Esophagus squamous epithelium (tissue), 5 donors: ENCODE measurements around the gene FAM114A1. TPM values are rescaled to one million over a fixed set of nuclear protein-coding genes. Genes with fewer than 3 reads are reported as not detected.

Source experiments
- DNase-seq: peaks from one replicate; lab custom pipeline; 2025; lab: John Stamatoyannopoulos, UW
- H3K27ac ChIP-seq, 4 donors: fragments of 200-600 bp; sonication (generic); one replicate each; pipeline ENCODE4 v1.5.1; 2016 to 2019; ENCODE audit warnings: mild to moderate bottlenecking in 1 of 4
- H3K27me3 ChIP-seq, 4 donors: fragments of 200-600 bp; sonication (generic); 1 replicate in 3 of 4; 2 replicates in 1 of 4; pipeline versions ENCODE4 v1.5.1 to v1.6.0; 2017 to 2021; ENCODE audit warnings: antibody characterized with exemption in 1 of 4
- H3K36me3 ChIP-seq, 3 donors: fragments of 200-600 bp; sonication (generic); one replicate each; pipeline ENCODE4 v1.5.1; 2016 to 2019
- H3K4me1 ChIP-seq, 3 donors: fragments of 200-600 bp; sonication (generic); one replicate each; pipeline ENCODE4 v1.5.1; 2017 to 2019
- H3K4me3 ChIP-seq, 4 donors: fragments of 200-600 bp; sonication (generic); 1 replicate in 3 of 4; 2 replicates in 1 of 4; pipeline ENCODE4 v1.5.1; 2016 to 2019; ENCODE audit warnings: mild to moderate bottlenecking in 2 of 4, moderate library complexity in 1 of 4
- H3K9me3 ChIP-seq, 3 donors: fragments of 200-600 bp; sonication (generic); one replicate each; pipeline ENCODE4 v1.5.1; 2016 to 2019
- CTCF ChIP-seq, 6 experiments: fragments of 450-650 bp in 4 of 6; fragments of 200-600 bp in 2 of 6; sonication (generic) in 2 of 6; IDR thresholded peaks; one replicate each; pipeline ENCODE4 v1.5.1; 2016 to 2019; ENCODE audit warnings: antibody characterized with exemption in 6 of 6, mild to moderate bottlenecking in 4 of 6, moderate library complexity in 4 of 6
- POLR2A ChIP-seq, 4 donors: fragments of 450-650 bp; IDR thresholded peaks; one replicate each; pipeline ENCODE4 v1.6.1; 2017; ENCODE audit warnings: antibody characterized with exemption in 4 of 4, mild to moderate bottlenecking in 4 of 4, moderate library complexity in 3 of 4
- WGBS, 2 donors: methylation state at CpG; one replicate each; pipeline ENCODE4 v1.1.5; 2018; 5-methylcytosine and 5-hydroxymethylcytosine counted together
- intact Hi-C: fragments of 100-400 bp; cut with DNase I; formaldehyde crosslinking; loops from one replicate; pipeline ENCODE4 v1.15.0; 2022
- total RNA-seq, 4 donors: library from RNA; depleted of rRNA; stranded (reverse); fragments of >200 nt; gene quantifications; one replicate each; pipeline ENCODE4 v1.1.0, GENCODE V29; 2016
- donor health status: DM: yes; HTN: yes; CAD: no.

The FAM114A1 gene
- total RNA-seq, 4 donors from 2014 or later: 36.7 to 80.9 (median 69.2) TPM

- Histone ChIP-seq H3K27ac (no peak overlapping the region), H3K4me1 (peaks cover 0 to 4% (median 0%) of the 10 kb centered on the region in 3 donors), H3K27me3 (no peaks in the 10 kb centered on the region), H3K4me3 (no peak overlapping the region), H3K36me3 (peaks cover 0 to 66% (median 0%) of the 10 kb centered on the region in 3 donors), H3K9me3 (no peaks in the 10 kb centered on the region)
- TF ChIP-seq CTCF (IDR thresholded peaks at IDR 0.05) (no peak), POLR2A (IDR thresholded peaks at IDR 0.05) (no peak)
- WGBS, 2 donors: 47 to 71% methylated on average over 1 of the region's 1 CpG
- intact Hi-C loops: no loop called here
- no peak for DNase-seq
These were observed 29.3 kb downstream of the FAM114A1 start for GRCh38 chr4:38896940-38897339.

- Histone ChIP-seq H3K36me3 (peaks cover 0 to 53% (median 0%) of the 10 kb centered on the region in 3 donors), H3K27me3 (no peaks in the 10 kb centered on the region), H3K9me3 (no peaks in the 10 kb centered on the region), H3K4me1 (peaks cover 0 to 4% (median 0%) of the 10 kb centered on the region in 3 donors), H3K27ac (no peak overlapping the region), H3K4me3 (no peak overlapping the region)
- TF ChIP-seq CTCF (IDR thresholded peaks at IDR 0.05) (no peak), POLR2A (IDR thresholded peaks at IDR 0.05) (no peak)
- intact Hi-C loops: no loop called here
- WGBS, 2 donors: 84 to 89% methylated on average over 7 of the region's 7 CpGs
- DNase-seq: no peak
These were observed 30.6 kb downstream of the FAM114A1 start for GRCh38 chr4:38898245-38898644.

DNA sequence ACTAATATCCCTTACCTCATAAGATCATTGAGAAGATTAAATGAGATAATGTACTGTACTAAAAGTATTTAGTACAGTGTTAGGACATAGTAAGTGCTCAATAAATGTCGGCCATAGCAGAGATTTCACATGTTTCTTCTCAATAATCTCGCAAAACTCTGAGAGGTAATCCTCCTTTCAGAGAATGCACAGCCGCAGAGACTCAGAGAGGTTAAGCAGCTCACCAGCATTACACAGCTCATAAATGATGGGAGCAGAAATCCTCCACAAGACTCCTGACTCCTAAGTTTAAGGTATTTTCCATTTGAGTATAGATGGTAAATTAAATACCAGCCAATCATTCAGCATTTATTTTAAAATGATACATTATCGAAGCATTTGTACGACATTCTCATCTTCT, 34.6 kb downstream of the FAM114A1 start:
- Histone ChIP-seq H3K4me1 (no peaks in the 10 kb centered on the region), H3K27me3 (no peaks in the 10 kb centered on the region), H3K36me3 (peaks cover 0 to 48% (median 5%) of the 10 kb centered on the region in 3 donors), H3K9me3 (no peaks in the 10 kb centered on the region), H3K4me3 (no peak overlapping the region), H3K27ac (no peak overlapping the region)
- intact Hi-C loops: loop anchor here (5.0 kb wide), 1 partner anchor 235 kb away; no protein-coding TSS in a partner anchor
- WGBS, 2 donors: 86 to 92% methylated on average over 5 of the region's 5 CpGs
- no peak for DNase-seq
- TF ChIP-seq POLR2A (IDR thresholded peaks at IDR 0.05) (no peak), CTCF (IDR thresholded peaks at IDR 0.05) (no peak)

DNA sequence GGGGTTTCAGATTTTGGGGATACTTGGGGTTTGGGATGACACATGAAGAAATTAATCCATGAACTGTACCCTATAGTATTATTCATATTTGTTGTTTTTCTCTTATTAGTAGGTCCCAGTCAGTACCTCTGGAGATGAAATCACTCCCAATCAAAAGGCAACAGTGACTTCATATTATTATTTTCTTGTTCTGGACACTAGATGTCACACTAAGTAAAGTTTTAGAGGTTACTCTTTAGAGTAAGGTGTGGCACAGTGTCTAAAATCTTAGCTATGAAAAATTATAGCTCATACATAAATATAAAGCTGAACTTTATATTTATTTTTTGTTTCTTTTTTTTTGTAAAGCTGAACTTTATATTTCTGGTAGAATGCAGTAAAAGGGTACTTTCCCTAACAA, 35.1 kb downstream of the FAM114A1 start:
- H3K27me3 ChIP-seq: no peaks in the 10 kb centered on the region
- no peaks in the 10 kb centered on the region for H3K9me3 ChIP-seq
- intact Hi-C loops: loop anchor here (5.0 kb wide), 1 partner anchor 235 kb away; no protein-coding TSS in a partner anchor
- no peak overlapping the region for H3K27ac ChIP-seq
- peak; percentile 4 to 46 (median 31) for TF ChIP-seq CTCF (IDR thresholded peaks at IDR 0.05)
- no peak for TF ChIP-seq POLR2A (IDR thresholded peaks at IDR 0.05)
- H3K4me1 ChIP-seq: no peaks in the 10 kb centered on the region
- H3K36me3 ChIP-seq: peaks cover 0 to 52% (median 5%) of the 10 kb centered on the region in 3 donors
- DNase-seq: no peak
- H3K4me3 ChIP-seq: no peak overlapping the region

GRCh38 chr4:38904090-38904666, 36.6 kb downstream of the FAM114A1 start:
- WGBS, 2 donors: 81% methylated on average over 7 to 9 of the region's 10 CpGs
- DNase-seq: no peak
- H3K27ac ChIP-seq: no peak overlapping the region
- H3K9me3 ChIP-seq: no peaks in the 10 kb centered on the region
- no peak overlapping the region for H3K4me3 ChIP-seq
- no peaks in the 10 kb centered on the region for H3K4me1 ChIP-seq
- peaks cover 5 to 55% (median 10%) of the 10 kb centered on the region in 3 donors for H3K36me3 ChIP-seq
- intact Hi-C loops: loop anchor here (5.0 kb wide), 1 partner anchor 233 kb away; no protein-coding TSS in a partner anchor
- TF ChIP-seq POLR2A (IDR thresholded peaks at IDR 0.05) (no peak), CTCF (IDR thresholded peaks at IDR 0.05) (no peak)
- H3K27me3 ChIP-seq: no peaks in the 10 kb centered on the region
